B cell (primary cell): ENCODE data around the gene TIMELESS. TPM values are rescaled to one million over a fixed set of nuclear protein-coding genes. Genes with fewer than 3 reads are reported as not detected.

Experiments
- ATAC-seq: fragments of 200-7000 bp; cut with Tn5 transposase; one replicate; pipeline ENCODE4 v1.10.0; 2021; ENCODE audit warnings: low read depth, mild to moderate bottlenecking, moderate number of reproducible peaks, moderate library complexity
- CTCF ChIA-PET: fragments of 350-600 bp; sonication (Branson Sonifier 250); formaldehyde crosslinking; loops from one replicate; lab custom pipeline; 2021; ENCODE audit warnings: antibody characterized with exemption, inconsistent platforms; lab: Charles Lee
- POLR2A ChIA-PET: fragments of 350-600 bp; sonication (Branson Sonifier 250); formaldehyde crosslinking; loops from one replicate; lab custom pipeline; 2021; ENCODE audit warnings: antibody characterized with exemption; lab: Charles Lee
- DNase-seq: peaks from one replicate; pipeline ENCODE4 v3.0.0; 2013
- H2AFZ ChIP-seq: 2 replicates; pipeline ENCODE4 v1.6.1; 2012; ENCODE audit warnings: mild to moderate bottlenecking, low read depth, low read length; ENCODE audit not compliant: insufficient read depth, poor library complexity, severe bottlenecking
- H3K27ac ChIP-seq, 2 donors: 1 replicate in 1 of 2; 2 replicates in 1 of 2; pipeline ENCODE4 v1.5.1; 2012 to 2013; ENCODE audit warnings: low read length in 2 of 2, mild to moderate bottlenecking in 2 of 2, moderate library complexity in 1 of 2
- H3K27me3 ChIP-seq, 4 experiments: fragments of 200-600 bp in 1 of 4; sonication (generic) in 1 of 4; replicated peaks in 1 of 4; 1 replicate in 2 of 4; 2 replicates in 2 of 4; pipeline versions ENCODE4 v1.6.1 to v1.7.0; 2013 to 2016; ENCODE audit warnings: low read length in 3 of 4, mild to moderate bottlenecking in 2 of 4, mixed read lengths in 1 of 4, moderate library complexity in 1 of 4; ENCODE audit not compliant: insufficient read depth in 4 of 4, control insufficient read depth in 3 of 4; ENCODE audit errors: control extremely low read depth in 1 of 4
- H3K36me3 ChIP-seq, 2 experiments: replicated peaks in 1 of 2; 1 replicate in 1 of 2; 2 replicates in 1 of 2; pipeline versions ENCODE4 v1.6.1 to v1.7.1; 2013; ENCODE audit warnings: low read length in 1 of 2; ENCODE audit not compliant: insufficient read depth in 2 of 2, control insufficient read depth in 1 of 2; ENCODE audit errors: control extremely low read depth in 1 of 2, extremely low read depth in 1 of 2
- H3K4me1 ChIP-seq, 2 donors: fragments of 200-600 bp in 1 of 2; sonication (generic) in 1 of 2; 1 replicate in 1 of 2; 2 replicates in 1 of 2; pipeline versions ENCODE4 v1.5.1 to v1.6.1; 2013 to 2017; ENCODE audit warnings: low read length in 2 of 2; ENCODE audit not compliant: control insufficient read depth in 2 of 2, insufficient read depth in 2 of 2
- H3K4me2 ChIP-seq: replicated peaks from 2 replicates; pipeline ENCODE3; 2012; ENCODE audit warnings: mild to moderate bottlenecking, low read depth, low read length; ENCODE audit not compliant: poor library complexity, severe bottlenecking
- H3K4me3 ChIP-seq, 5 experiments: fragments of 200-600 bp in 1 of 5; sonication (generic) in 1 of 5; 1 replicate in 3 of 5; 2 replicates in 2 of 5; pipeline versions ENCODE4 v1.5.1 to v1.7.0; 2011 to 2016; ENCODE audit warnings: low read length in 4 of 5, mild to moderate bottlenecking in 4 of 5, low read depth in 2 of 5, control low read depth in 1 of 5, moderate library complexity in 1 of 5; ENCODE audit not compliant: insufficient read depth in 1 of 5; ENCODE audit errors: control extremely low read depth in 1 of 5, extremely low read depth in 1 of 5
- H3K79me2 ChIP-seq: fragments of 200-600 bp; sonication (generic); one replicate; pipeline ENCODE4 v1.6.0; 2016; ENCODE audit warnings: low read length; ENCODE audit not compliant: control insufficient read depth, insufficient read depth
- H3K9ac ChIP-seq: fragments of 200-600 bp; sonication (generic); 2 replicates; pipeline ENCODE4 v1.6.1; 2017; ENCODE audit warnings: mild to moderate bottlenecking, low read length, moderate library complexity
- H3K9me3 ChIP-seq, 3 donors: one replicate each; pipeline versions ENCODE4 v1.6.1 to v1.7.1; 2013; ENCODE audit warnings: low read length in 2 of 3; ENCODE audit not compliant: control insufficient read depth in 2 of 3, insufficient read depth in 1 of 3; ENCODE audit errors: control extremely low read depth in 1 of 3
- H4K20me1 ChIP-seq: 2 replicates; pipeline ENCODE4 v1.6.0; 2012; ENCODE audit warnings: mild to moderate bottlenecking, low read length; ENCODE audit not compliant: insufficient read depth, control insufficient read depth, poor library complexity, severe bottlenecking
- H3K27ac Mint-ChIP-seq: one replicate; pipeline ENCODE4 v1.8.0; 2021; ENCODE audit warnings: mixed read lengths
- H3K27me3 Mint-ChIP-seq: one replicate; pipeline ENCODE4 v1.8.0; 2021; ENCODE audit warnings: mixed read lengths
- H3K4me1 Mint-ChIP-seq: one replicate; pipeline ENCODE4 v1.8.0; 2021; ENCODE audit warnings: mixed read lengths
- H3K4me3 Mint-ChIP-seq: one replicate; pipeline ENCODE4 v1.8.0; 2021; ENCODE audit warnings: mixed read lengths
- H3K9me3 Mint-ChIP-seq: one replicate; pipeline ENCODE4 v1.8.0; 2022; ENCODE audit warnings: mixed read lengths; ENCODE audit not compliant: insufficient read depth
- CTCF ChIP-seq: fragments of 200-600 bp; IDR thresholded peaks from one replicate; pipeline ENCODE4 v1.8.0; 2022; ENCODE audit warnings: antibody characterized with exemption, mild to moderate bottlenecking
- EZH2 ChIP-seq: IDR thresholded peaks from 2 replicates; pipeline ENCODE4 v1.6.1; 2012; ENCODE audit warnings: borderline replicate concordance, low read depth, mild to moderate bottlenecking, moderate library complexity, low read length; ENCODE audit not compliant: insufficient read depth, poor library complexity, severe bottlenecking
- WGBS: methylation state at CpG from one replicate; pipeline ENCODE4 v1.1.5; 2013; ENCODE audit warnings: missing lambda C conversion rate; ENCODE audit not compliant: insufficient coverage; 5-methylcytosine and 5-hydroxymethylcytosine counted together
- intact Hi-C: fragments of 100-400 bp; cut with micrococcal nuclease; formaldehyde crosslinking; loops from one replicate; pipeline ENCODE4 v1.10.0; 2022
- polyA plus RNA-seq: library from polyadenylated mRNA; depleted of rRNA; stranded (reverse); fragments of >200 nt; gene quantifications from 2 replicates; pipeline ENCODE4 v1.2.3, GENCODE V29; 2012
- total RNA-seq, 2 donors: library from RNA; stranded (reverse); fragments of 120-200 nt in 1 of 2; gene quantifications; 1 replicate in 1 of 2; 2 replicates in 1 of 2; pipeline versions ENCODE4 v1.2.3 to v1.2.4, GENCODE V29; 2013 to 2022

TIMELESS gene
- total and polyA plus RNA-seq, 2 donors (not counting 1 experiment from before 2014, with no cell fraction given), result 17.2 to 44.4 TPM

DNA sequence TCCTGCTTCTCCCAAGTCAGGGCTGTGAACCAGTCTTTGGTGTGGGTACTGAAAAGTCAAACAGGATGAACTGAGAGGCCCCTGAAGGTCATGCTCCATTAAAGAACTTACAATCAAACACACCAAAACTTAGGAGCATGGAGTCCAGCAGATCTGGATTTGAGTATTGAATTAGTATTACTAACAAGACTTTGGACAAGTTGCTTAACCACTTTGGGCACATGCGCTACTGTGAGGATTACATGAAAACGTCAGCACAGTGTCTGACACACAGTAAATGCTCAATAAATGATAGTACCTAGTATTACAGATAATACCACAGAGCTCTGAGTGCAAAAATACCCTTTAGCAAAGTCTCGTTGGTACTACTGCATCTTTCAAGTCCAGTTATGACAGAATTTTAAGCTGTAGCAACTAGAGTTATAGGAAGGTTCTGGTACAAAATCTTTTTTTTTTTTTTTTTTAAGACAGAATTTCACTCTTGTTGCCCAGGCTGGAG lies 23.2 kb downstream of the TIMELESS start:
- peaks cover 3 to 67% of the 10 kb centered on the region in 2 experiments for H3K36me3 ChIP-seq
- H3K27ac ChIP-seq, result no peak overlapping the region
- no peaks in the 10 kb centered on the region for H4K20me1 ChIP-seq
- whole genome bisulfite sequencing, result no CpG with 5 or more reads among the region's 3 CpGs
- ATAC-seq, result no peak
- TF ChIP-seq EZH2, result no peak
- TF ChIP-seq CTCF, result no peak
- H3K79me2 ChIP-seq, result no peaks in the 10 kb centered on the region
- H3K4me2 ChIP-seq, result no peak overlapping the region
- H3K9me3 ChIP-seq, result no peaks in the 10 kb centered on the region
- no peaks in the 10 kb centered on the region for H3K27me3 ChIP-seq
- H3K4me3 ChIP-seq, result no peak overlapping the region
- no peak for DNase-seq
- CTCF ChIA-PET, result interaction anchor here (1.6 kb wide), 1 partner anchor 66 kb away, joined by 3 read pairs; the partner anchor contains the start of gene STAT2
- Mint-ChIP-seq H3K4me1 (no peaks in the 10 kb centered on the region), H3K4me3 (no peak overlapping the region), H3K27me3 (no peaks in the 10 kb centered on the region), H3K27ac (no peak overlapping the region), H3K9me3 (no peaks in the 10 kb centered on the region)
- no peaks in the 10 kb centered on the region for H3K4me1 ChIP-seq
- POLR2A ChIA-PET, result no interaction called here
- H2AFZ ChIP-seq, result no peak overlapping the region
- intact Hi-C loops, result no loop called here
- no peak overlapping the region for H3K9ac ChIP-seq

DNA sequence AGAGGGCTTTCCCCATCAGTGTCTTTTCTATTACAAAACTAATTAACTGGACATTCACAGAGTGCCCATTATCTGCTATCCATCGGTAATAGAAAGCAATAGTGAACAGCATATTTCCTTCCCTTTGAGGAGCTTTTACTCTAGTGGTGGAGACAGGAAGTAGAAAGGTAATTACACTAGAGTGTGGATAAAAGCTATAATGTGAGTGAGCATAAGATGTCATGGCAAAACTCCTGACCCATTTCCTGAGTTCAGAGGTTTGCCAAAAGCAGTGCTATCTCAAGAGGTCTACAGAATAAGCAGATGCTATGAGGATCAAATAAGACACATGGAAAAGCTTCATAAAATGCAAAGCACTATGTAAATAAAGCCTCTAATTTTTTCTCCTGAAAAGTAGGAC lies 24.0 kb downstream of the TIMELESS start:
- no peak overlapping the region for H3K9ac ChIP-seq
- intact Hi-C loops, result no loop called here
- no peak overlapping the region for H3K4me3 ChIP-seq
- POLR2A ChIA-PET, result interaction anchor here (0.6 kb wide), 1 partner anchor 33 kb away, joined by 3 read pairs; no protein-coding TSS in a partner anchor
- WGBS, result no CpG with 5 or more reads among the region's 1 CpG
- Mint-ChIP-seq H3K27me3 (no peaks in the 10 kb centered on the region), H3K9me3 (no peaks in the 10 kb centered on the region), H3K4me1 (no peaks in the 10 kb centered on the region), H3K4me3 (no peak overlapping the region), H3K27ac (no peak overlapping the region)
- no peaks in the 10 kb centered on the region for H3K9me3 ChIP-seq
- DNase-seq, result no peak
- no peaks in the 10 kb centered on the region for H3K79me2 ChIP-seq
- H3K27me3 ChIP-seq, result no peaks in the 10 kb centered on the region
- H3K36me3 ChIP-seq, result peaks cover 3 to 68% of the 10 kb centered on the region in 2 experiments
- H3K27ac ChIP-seq, result no peak overlapping the region
- no peak overlapping the region for H2AFZ ChIP-seq
- no peak overlapping the region for H3K4me2 ChIP-seq
- ATAC-seq, result no peak
- H3K4me1 ChIP-seq, result no peaks in the 10 kb centered on the region
- H4K20me1 ChIP-seq, result no peaks in the 10 kb centered on the region
- TF ChIP-seq EZH2, result no peak
- CTCF ChIA-PET, result interaction anchor here (0.6 to 1.1 kb wide), 3 partner anchors 20 to 71 kb away, joined by 3 read pairs; no protein-coding TSS in a partner anchor
